Keratinocyte (primary cell): Measurements from ENCODE around the gene ZSCAN22.

Experiments
- CTCF ChIP-seq, 3 experiments: IDR thresholded peaks in 1 of 3; conservative IDR thresholded peaks in 1 of 3; optimal IDR thresholded peaks in 1 of 3; 2 replicates in 2 of 3; 3 replicates in 1 of 3; pipeline versions ENCODE3 to v1.5.1; 2011; ENCODE audit warnings: low read length in 3 of 3, mild to moderate bottlenecking in 3 of 3, moderate library complexity in 2 of 3, control low read depth in 1 of 3, inconsistent platforms in 1 of 3; ENCODE audit not compliant: insufficient read depth in 2 of 3; ENCODE audit errors: extremely low read depth in 1 of 3
- EZH2 ChIP-seq: IDR thresholded peaks from one replicate; pipeline ENCODE4 v1.6.1; 2012; ENCODE audit warnings: inconsistent platforms, mild to moderate bottlenecking, low read length, moderate library complexity

DNA sequence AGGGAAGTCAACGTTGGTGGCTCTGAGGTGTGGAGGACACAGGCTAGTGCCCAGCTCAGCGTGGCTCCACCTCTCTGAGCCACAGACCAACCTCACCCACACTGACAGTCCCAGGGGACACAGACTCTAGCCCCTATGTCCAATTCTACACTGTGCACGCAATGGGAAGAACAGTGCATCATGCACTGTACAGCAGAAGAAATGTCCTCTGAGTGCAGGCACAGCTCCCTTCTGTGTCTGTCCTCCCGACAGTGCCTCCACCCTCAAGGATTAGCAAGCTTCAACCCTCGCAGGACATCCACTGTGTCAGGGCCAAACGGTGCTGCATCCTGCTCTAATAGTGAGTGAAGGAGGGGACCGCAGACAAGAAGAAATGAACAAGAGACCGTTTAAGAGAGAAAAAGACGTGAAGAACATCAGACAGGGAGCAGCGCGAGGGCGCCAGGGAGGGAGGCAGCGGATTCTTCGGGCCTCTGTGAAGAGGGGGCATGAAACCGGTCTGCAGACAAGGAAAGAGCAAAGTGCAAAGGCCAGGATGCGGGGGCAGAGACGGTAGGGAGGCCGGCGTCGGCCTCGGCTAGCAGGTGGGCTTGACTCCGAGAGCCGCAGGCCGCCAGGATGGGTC lies 53.4 kb downstream of the ZSCAN22 start:
- TF ChIP-seq CTCF (optimal IDR thresholded peaks at IDR 0.05 in 1 of 3, IDR thresholded peaks at IDR 0.05 in 1 of 3, conservative IDR thresholded peaks at IDR 0.05 in 1 of 3; ENCODE audit: extremely low read depth in 1 of 3, insufficient read depth in 2 of 3, low read length in 3 of 3) (no peak), EZH2 (no peak)
